HG03045 (cell line): ENCODE data around the gene FLT3LG.

ENCODE experiments used
- ATAC-seq: cut with Tn5 transposase; IDR thresholded peaks from one replicate; pipeline ENCODE4 v1.9.1; 2021; ENCODE audit warnings: mild to moderate bottlenecking, moderate library complexity; ENCODE audit not compliant: unreplicated experiment

FLT3LG gene, protein sequence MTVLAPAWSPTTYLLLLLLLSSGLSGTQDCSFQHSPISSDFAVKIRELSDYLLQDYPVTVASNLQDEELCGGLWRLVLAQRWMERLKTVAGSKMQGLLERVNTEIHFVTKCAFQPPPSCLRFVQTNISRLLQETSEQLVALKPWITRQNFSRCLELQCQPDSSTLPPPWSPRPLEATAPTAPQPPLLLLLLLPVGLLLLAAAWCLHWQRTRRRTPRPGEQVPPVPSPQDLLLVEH

DNA sequence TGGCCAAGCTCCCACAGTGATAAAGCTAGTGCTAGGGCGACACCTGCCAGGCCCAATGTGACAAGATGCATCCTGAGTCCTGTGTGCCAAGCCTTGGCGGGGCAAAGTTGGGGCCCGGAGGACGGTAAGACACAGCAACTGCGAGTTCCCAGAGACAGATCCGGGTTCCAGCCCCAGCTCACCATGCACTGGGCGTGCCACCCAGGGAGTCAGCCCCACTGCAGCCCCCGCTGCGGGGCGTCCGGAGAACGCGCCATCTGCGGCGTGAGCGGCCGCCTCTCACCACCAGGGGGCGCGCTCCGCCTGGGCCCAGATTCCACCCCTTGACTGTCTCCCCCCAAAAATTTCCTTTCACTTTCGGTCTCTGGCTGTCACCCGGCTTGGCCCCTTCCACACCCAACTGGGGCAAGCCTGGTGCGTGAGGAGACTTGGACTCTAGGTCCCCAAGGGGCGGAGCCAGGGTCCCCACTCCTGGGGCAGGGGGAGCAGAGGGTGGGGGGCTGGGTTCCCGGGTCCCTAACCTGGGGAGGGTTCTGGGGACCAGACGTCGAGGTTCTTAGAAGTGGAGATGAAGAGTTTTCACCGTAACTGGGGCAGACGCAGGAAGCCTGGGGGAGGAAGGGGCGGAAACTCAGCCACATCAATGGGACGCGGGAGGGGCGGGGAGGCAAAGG is at the start of gene FLT3LG:
Gene FLT3LG, plus strand, starts transcription at position 348 of the 674 bp plus-strand sequence. CDS start 425 bp downstream, outside the sequence.
- ATAC-seq: no peak

DNA sequence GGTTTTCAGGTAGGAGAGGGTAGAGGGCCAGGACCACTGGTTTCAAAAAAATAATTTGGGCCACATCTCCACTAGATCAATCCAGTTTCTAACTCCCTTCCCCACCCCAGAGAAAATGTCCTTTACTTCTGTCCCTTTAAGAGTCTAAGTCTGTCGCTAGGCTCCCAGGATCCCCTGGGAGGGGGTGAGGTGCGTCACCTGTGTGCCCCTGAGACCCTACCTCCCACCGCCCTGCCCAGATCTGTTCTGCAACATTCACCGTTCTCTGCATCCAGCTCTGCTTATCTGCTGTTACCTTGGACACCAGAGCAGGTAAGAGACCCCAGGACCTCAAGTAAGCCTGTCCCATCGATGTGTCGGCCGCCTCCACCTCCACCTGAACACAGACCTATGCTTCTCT is 48.8 kb upstream of the FLT3LG start, which contains the start of gene GFY:
Gene GFY, plus strand, starts transcription at position 211 of the 400 bp plus-strand sequence. CDS start 1,043 bp downstream, outside the sequence.
- no peak for ATAC-seq

DNA sequence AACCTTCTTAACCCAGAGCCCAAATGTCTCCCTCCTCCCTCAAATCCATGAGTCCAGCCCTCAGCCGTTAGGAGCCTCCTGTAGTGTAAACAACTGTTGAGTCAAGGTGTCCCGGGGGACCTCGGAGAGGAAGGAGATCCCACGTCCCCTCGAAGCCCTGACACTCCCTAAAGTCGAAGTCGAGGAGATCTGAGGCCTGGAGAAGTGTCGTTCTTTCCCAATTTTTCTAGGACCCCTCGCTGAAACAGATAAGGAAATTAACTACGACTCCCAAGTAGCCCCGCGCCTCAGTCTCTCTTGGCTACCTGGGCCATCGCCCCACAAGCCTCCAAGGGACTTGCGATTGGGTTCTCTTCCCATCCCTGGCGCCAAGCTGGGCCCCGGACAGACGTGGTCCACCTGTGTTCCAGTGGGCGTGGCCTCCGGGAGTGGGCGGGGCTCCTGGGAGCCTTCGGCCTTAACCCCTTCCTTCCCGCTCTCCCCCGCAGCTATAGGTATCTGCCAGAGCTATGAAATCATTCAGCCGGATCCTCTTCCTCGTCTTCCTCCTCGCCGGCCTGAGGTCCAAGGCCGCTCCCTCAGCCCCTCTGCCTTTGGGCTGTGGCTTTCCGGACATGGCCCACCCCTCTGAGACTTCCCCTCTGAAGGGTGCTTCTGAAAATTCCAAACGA is 48.0 kb upstream of the FLT3LG start:
- ATAC-seq: no peak

- no peak for ATAC-seq
These were observed 46.7 kb upstream of the FLT3LG start for GRCh38 chr19:49427339-49427738.

GRCh38 chr19:49427855-49428546 is 46.0 kb upstream of the FLT3LG start:
- ATAC-seq: no peak

DNA sequence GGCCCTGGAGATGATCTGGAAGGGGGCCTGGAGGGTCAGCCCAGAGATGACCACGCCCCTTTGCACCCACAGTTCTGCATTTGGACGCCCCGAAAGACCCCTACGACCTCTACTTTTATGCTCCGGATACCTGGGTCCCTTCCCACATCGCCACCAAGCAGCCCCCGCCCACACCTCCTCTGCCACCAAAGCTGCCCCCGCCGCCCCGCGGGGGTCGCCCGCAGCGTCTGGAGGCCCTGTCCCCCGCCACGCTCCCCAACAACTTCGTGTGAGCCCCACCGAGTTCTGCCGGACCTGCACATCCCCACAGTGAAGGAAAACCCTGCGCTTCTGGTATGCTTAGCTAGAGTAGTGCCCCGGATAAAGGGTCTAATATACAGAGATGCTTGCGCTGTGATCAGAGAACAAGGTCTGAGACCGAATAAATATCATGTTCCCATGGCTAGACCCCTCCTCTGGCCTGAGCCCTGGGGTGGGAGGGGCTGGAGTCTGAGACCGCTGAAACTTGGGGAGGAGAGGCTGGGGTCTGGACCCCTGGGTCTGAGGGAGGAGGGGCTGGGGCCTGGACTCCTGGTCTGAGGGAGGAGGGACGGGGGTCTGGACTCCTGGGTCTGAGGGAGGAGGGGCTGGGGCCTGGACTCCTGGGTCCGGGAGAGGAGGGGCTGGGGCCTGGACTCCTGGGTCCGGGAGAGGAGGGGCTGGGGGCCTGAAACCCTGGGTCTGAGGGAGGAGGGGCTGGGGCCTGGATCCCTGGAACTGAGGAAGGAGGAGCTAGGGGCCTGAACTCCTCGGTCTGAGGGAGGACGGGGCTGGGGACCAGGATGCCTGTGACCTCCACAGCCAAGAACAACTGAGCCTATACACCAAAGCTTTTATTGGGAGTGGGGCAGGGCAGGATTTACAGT is 45.2 kb upstream of the FLT3LG start:
- ATAC-seq: no peak

DNA sequence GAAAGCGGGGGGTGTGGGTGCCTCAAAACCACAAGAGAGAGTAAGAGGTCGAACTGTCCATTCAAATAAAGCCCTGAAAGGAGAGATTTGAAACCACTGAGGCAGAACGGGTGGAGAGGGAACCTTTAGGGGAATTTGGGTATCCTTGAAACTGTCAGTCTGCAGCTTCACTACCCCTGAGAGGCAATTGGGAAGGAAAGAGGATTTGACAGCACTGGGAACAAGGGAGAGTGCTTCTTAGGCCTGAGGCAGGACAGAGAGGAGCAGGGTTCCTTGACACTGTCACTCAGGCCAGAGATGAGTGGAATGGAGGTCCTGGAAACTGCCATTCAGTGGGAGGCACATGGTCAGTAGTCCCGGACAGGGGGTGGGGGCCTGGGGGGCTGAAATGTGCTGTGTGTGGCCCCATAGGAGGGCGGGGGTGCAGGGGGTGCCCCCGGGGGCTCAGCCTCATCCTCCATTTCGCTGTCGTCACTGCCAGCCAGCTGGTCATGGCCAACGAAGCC is 43.8 kb upstream of the FLT3LG start:
- no peak for ATAC-seq

GRCh38 chr19:49430678-49431329 is 43.2 kb upstream of the FLT3LG start:
- no peak for ATAC-seq

DNA sequence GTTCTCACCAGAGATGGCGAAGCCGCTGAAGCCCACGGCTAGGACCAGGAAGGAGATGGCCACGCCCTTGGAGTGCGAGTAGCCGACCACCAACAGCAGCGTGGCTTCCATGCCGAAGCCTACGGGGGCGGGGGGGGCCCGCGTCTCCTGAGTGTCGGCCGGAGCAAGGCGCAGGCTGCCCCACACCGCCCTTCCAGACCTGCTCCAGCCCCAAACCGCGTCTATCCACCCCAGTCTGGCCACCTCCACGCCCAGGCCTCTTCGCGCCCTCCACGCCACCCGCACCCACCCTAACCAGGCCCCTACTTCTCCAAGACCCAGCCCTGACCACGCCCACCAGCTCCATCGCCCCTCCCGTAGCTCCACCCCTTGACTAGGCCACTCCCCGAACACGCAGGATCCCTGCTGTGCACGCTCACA is 42.7 kb upstream of the FLT3LG start:
- ATAC-seq: no peak

GRCh38 chr19:49432141-49433073 is 41.6 kb upstream of the FLT3LG start:
- ATAC-seq: no peak

GRCh38 chr19:49433240-49433901 is 40.6 kb upstream of the FLT3LG start:
- no peak for ATAC-seq

DNA sequence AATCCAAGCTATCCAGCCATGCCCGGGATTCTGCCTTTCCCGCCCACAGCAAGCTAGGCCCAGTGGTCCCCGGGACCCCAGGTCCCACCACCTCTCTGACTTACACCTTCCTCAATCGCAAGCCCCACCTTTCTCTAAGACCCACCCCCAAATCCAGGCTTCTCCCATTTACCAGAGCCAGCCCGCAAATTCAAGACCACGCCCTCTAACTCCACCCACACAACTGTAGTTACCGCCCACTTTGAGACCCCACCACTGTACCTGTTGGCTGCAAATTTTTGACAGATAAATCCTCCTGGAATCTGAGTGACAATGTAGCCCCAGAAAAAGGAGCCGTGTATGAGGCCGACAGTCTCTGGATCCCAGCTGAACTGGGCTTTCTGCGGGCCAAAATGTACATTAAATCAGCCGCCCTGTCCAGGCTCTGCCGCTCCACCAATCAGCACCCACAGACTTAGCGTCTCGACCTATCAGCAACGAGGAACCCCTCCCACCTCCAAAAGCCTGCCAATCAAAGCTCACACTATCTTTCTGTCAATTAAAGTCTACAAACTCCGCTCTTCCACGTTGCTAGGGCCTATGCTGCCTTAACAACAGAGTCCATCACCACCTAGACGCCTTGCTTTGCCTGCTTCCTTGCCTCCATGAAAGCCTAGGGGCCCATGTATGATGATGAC is 39.0 kb upstream of the FLT3LG start:
- ATAC-seq: no peak

- no peak for ATAC-seq
These were observed 38.3 kb upstream of the FLT3LG start for GRCh38 chr19:49435670-49436069.

- ATAC-seq: no peak
These were observed 37.5 kb upstream of the FLT3LG start for GRCh38 chr19:49436381-49437017.

DNA sequence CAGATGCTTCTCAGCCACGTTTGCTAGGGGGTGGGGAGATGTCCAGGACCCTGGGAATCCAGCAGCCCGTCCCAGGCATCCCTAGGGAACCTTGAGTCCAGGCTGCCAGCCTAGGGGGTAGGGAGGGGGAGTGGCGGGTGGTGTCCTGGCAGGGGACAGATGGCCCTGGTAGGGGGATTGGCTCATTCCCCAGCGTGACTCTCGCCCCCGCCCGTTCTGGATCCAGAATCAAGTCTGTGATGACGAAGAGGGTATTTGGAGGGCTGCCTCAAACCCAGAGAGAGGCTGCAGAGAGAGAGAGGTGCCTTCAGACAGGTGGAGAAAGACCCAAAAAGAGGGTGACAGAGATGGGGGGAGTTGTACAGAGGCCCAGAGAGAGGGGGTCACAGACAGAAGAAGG is 36.8 kb upstream of the FLT3LG start:
- no peak for ATAC-seq

DNA sequence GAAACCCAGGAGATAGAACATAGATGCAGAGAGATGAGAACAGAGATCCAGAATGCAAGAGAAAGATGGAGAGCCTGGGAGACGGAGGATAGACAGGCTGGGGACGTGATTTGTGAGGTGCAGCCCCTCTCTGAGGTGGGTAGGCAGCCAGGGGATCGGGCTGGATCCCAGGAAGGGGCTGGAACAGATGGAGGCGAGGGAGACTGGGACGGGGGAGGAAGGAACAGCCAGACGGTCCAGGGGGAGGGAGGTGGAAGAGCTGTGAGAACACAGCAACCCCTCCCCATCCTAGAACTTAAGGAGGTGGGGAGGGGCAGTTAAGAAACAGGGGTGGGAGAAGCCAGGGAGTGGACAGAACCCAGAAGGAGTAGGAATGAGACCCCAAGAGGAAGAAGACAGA is 35.8 kb upstream of the FLT3LG start:
- ATAC-seq: no peak

DNA sequence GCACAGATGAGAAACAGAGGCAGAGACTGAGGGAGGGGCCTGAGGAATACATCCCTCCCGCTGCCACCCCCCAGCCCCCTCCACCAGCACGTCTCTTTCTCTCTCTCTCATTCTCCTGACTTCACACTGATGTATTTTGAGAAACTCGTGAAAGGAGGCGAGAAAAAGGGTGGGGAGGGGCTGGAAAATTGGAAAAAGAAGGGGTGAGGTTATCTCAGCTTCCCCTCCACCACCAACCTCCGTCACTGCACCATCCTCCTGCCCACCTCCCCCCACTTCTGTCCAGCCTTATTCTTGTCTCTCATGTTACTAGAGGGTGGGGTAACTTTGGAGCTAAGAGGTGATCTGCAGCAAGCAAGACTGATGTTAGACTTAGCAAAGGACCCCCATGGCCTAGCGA is 34.2 kb upstream of the FLT3LG start:
- ATAC-seq: no peak
